ENCODE data around the gene MRTFB.

The MRTFB gene

DNA sequence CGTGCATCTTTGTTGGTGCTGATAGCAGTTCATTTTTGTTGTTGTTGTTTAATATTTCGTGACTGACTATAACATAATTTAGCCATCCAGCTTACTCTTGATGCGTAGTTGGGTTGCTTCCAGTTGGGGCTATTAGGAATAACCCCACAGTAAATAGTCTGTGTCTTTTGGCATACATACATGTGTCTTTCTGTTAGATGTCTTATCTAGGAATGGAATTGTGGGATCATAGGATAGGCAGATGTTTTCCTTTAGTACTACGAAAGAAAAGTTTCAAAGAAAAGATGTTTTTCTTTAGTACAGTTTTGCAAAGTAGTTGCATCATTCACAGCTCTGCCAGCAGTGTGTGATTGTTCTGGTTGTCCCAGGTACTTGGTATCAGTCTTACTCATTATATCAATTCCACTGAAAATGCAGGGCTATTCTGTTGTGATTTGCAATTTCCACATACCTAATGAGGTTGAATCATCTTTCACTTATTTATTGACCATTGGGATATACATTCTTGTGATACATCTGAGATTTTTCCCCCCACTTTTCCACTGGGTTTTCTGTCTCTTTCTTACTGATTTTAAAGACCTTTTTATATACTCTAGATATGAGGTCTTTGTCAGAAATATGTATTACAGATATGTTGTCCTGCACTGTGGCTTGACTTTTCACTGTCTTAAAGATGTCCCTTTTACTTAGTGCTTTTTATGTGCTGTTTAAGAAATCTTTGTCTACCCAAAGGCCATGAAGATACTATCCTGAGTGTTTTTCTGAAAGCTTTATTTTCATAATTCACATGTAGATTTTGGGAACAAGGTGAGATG is 173.3 kb downstream of the MRTFB start:
- no peak for DNase-seq

- no peak for DNase-seq
These were observed 177.7 kb downstream of the MRTFB start for GRCh38 chr16:14248791-14249190.

GRCh38 chr16:14249291-14250032 is 178.3 kb downstream of the MRTFB start:
- peak in 3 of 4 experiments; percentile 2 to 7 (median 3) for DNase-seq

GRCh38 chr16:14251419-14251818 is 180.3 kb downstream of the MRTFB start:
- no peak for DNase-seq

DNA sequence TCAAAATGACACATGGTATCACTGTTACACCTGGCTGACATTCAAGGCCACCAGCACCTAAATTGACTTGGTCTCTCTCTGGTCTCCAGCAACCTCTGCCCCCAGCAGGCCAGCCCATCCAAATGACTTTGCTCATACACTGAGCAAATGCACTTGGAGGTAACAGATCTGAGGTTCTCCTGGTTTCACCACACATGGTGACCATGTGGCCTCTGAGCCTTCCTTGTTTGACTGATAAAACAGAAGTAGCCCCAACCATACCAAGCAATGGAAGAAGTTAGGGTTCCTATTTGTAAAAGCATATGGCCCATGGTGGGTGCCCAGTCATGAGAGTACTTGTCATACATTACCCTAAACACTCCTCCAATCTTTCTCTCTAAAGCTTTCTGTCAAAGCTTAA is 181.7 kb downstream of the MRTFB start:
- DNase-seq, result no peak

- no peak for DNase-seq
These were observed 191.9 kb downstream of the MRTFB start for GRCh38 chr16:14263011-14263410.

- DNase-seq, result no peak
These were observed 192.7 kb downstream of the MRTFB start for GRCh38 chr16:14263769-14264168.

DNA sequence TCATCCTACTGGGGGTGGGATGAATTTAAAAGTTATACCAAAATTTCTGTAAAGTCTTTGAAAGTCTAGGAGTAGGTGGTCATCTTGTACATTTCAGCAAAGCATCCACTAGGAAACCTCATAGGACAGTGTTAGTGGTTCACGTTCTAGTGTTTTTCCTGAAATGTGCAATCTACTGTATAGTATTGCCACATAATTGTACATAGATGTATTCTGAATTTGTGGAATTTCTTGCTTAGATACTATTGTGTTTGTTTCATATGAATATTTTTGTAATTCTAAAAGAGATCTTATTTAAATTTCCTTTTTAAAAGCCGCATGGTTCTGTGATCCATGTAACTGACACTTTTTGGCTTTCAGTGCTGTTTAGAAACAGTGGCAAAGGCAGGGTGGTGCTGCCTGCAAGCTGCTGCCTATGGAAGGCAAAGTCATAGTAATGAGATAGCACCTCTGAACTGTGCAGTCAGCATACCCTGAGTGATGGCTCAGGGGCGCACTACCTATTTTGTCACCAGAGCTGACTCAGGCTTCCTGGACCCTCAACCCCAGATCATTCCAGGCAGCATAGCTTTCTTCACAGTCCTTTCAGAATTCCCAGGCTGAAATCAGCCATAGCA is 193.3 kb downstream of the MRTFB start:
- DNase-seq, result no peak

DNA sequence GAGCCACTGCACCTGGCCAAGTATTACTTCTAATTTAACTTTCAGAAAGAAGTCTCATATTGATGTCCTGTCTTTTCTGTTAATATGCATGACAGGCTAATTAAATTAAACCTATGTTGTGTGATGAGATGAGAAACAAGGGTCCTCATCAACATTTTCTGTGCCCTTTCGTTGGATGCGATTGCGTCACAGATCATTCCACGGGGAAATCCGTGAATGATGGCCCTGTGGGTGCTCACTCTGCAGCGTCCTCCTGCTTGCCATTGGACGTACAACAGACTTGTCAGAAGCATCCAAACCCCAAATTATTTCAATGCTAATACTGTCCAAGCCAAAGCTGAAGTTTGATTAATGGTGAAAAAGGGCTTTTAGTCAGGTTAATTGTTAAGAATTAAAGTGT is 197.0 kb downstream of the MRTFB start:
- no peak for DNase-seq

DNA sequence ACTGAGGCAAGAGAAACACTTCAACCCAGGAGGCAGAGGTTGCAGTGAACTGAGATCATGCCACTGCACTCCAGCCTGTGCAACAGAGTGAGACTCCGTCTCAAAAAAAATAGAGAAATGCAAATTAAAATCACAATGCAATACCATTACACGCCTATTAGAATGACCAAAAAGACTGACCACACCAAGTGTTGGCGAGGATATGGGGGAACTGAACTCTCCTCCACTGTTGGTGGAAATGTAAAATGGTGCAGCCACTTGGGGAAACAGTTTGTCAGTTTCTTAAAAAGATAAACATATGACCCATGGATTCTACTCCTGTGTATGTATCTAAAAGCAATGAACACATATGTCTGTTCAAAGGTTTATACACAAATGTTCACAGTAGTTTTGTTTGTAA is 204.8 kb downstream of the MRTFB start:
- DNase-seq, result no peak

DNA sequence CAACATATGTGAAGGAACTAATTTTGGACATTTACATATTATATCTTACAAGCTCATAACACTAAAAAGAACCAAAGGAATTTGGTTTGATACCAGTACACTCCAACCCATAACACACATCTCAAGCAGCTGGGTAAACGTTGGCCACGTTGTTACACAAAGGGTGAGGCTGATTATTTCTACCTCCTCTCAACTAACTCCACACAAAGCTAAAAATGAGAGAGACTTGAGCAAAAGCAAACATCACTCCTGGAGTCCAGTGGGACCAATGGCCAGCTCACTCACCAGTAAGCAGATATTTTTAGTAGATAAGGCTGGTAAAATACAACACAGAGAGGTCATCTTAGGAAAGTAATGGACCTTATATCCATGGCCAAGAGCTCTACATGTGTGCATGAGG is 207.6 kb downstream of the MRTFB start:
- no peak for DNase-seq

- DNase-seq, result no peak
These were observed 209.4 kb downstream of the MRTFB start for GRCh38 chr16:14280541-14280940.

GRCh38 chr16:14283786-14284185 is 212.7 kb downstream of the MRTFB start:
- DNase-seq, result no peak

DNA sequence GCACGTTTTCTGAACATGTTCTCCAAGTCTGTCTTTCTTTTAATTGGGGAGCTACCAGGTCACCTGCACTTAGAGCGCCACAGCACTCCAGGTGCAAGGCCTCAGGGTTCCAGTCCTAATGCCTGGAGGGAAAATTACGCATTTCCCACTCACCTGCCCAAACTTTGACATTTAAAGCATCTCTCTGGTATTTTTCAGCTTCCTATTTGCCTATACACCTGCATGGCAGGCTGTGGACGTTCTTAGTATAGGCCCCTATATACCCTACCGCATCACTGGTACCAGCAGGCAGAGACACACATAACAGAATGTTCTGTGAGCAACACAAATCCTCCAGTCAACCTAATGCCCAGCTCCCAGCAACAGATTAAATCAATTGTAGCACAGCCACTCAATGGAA is 213.3 kb downstream of the MRTFB start:
- no peak for DNase-seq

- peak in 1 of 4 experiments; percentile 22 for DNase-seq
These were observed 213.9 kb downstream of the MRTFB start for GRCh38 chr16:14284930-14285512.

DNA sequence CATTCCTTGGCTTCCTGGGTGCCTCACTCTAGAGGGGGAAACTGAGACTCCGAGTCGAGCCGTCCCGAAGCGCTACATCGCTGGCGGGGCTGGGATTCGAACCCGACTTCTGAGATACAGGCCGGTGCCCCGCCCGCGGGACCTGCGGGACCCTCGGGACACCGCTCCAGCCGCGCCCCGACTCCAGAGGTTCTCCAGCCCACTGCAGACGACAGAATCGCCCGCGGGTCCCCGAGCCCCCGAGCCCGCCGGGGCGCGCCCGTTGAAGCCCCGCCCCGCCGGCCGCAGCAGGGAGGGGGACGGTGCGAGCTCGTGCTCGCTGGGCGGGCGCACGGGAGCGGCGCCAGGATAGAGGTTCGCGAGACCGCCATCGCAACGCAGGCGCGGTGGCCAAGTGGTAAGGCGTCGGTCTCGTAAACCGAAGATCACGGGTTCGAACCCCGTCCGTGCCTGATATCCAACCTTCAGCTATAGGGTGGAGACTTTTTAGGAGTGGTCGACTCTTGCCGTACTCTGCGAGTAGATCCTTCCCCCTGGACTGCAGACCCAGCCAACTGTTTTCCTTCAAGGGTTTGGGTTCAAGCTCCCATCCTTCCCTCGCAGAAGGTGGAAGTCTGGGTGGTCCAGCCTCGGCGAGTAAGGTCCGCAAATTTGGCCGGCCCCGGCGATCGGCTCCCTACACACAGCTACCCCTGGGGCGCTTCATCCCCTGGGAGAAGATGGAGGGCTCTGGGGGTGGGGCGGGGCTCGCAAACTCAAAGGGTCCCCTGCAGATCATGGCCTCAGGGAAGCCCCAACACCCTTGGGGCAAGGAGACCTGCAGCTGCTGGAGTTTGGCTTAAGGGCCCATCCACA is 214.6 kb downstream of the MRTFB start:
- DNase-seq, result peak; percentile 86 to 95 (median 94)

GRCh38 chr16:14286368-14287230 is 215.5 kb downstream of the MRTFB start:
- DNase-seq, result no peak

- DNase-seq, result no peak
These were observed 218.7 kb downstream of the MRTFB start for GRCh38 chr16:14289692-14290340.

DNA sequence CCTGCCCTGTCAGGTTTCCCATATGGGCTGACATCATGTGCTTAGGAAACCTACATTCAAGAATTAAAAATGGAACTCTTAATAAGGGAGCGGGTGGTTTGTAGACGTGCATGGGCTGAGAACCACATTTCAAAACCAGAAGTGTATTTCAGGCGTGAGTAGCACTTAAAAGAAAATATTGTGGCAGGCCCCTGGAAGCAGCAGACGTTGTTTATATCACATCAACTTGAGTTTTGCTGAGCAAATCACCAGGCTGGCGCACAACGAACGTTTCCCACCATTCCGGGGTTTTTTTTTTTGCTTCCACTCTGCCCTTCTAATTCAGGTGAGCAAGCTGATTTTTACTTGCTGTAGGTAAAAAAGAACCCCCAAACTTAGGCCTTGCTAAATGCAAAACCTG is 220.2 kb downstream of the MRTFB start:
- DNase-seq, result no peak

DNA sequence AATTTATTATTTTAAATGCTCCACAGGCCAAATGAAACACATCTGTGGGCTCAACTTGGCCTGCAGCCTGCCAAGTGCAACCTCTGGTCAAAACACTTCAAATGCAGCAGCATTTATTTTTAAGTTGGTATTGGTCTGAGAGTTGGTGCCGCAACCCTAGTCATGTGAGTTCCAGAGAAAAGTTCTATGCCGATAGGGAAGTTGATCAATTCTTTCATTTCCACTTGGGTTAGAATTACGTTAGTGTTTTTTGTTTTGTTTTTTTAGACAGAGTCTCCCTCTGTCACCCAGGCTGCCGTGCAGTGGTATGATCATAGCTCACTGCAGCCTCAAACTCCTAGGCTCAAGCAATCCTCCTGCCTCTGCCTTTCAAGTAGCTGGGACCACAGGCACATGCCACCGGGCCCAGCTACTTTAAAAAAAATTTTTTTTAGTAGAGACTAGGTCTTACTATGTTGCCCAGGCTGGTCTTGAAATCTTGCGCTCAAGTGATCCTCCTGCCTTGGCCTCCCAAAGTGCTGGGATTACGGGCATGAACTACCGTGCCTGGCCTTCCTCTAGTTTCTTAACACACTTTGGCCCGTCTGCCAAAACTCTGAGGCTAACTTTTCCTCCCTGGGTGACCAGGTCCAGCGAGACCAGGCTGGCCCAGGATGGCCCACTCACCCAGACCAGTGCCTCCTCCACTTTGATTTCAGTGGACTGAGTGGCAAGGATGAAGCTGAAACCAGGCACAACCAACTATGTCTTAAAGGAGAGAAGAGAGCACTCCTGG is 221.1 kb downstream of the MRTFB start:
- DNase-seq, result no peak

Measured in activated CD4-positive, CD25-positive, alpha-beta regulatory T cell (primary cell).